CD4-positive, alpha-beta T cell treated with Interleukin-1 beta for 1 hour (primary cell): ENCODE data around the gene GUK1.
"Not testable (repeated sequence)": the region's sequence is repeated elsewhere in the genome, so short reads cannot be mapped to it uniquely, and the experiment has no call there.

Source experiments
- DNase-seq, 2 donors: peaks; one replicate each; pipeline ENCODE4 v3.0.0-alpha.2; 2020 to 2022

GUK1 gene

DNA sequence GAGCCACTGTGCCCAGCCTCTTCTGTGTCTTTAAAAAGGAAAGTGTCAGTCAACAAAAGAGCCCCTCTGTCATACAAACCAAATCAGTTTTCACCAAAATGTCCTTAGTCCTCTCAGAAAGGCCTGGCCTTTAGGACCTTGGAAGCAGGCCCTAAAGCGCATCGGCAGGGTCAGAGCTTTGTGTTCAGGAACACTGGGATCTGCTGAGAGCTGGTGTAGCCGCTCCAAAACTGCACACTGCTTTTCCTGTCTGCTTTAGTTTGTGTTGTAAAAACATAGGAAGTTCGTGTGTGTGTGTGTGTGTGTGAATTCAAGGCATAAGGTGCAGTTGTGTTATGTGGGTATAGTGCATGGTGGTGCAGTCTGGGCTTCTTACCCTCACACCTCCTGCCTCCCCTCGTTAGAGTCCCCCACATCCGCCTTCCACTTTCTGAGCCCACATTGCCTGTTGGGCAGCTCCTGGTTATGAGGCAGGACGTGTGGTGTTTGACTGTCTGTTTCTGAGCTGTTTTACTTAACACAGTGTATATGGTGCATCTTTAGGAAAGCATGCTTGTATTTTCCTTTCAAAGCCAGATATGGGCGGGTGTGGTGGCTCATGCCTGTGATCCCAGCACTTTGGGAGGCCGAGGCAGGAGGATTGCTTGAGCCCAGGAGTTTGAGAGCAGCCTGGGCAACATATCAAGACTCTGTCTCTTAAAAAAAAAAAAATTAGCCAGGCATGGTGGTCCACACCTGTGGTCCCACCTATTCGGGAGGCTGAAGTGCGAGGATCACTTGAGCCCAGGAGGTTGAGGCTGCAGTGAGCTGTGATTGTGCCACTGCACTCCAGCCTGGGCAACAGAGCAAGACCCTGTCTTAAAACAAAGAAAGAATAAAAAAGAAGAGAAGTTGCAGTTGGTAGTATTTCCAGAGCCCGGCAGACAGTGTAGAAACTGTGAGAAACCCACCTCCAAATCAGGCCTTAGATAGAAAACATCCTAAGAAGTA is 37.9 kb downstream of the GUK1 start:
- no peak for DNase-seq

DNA sequence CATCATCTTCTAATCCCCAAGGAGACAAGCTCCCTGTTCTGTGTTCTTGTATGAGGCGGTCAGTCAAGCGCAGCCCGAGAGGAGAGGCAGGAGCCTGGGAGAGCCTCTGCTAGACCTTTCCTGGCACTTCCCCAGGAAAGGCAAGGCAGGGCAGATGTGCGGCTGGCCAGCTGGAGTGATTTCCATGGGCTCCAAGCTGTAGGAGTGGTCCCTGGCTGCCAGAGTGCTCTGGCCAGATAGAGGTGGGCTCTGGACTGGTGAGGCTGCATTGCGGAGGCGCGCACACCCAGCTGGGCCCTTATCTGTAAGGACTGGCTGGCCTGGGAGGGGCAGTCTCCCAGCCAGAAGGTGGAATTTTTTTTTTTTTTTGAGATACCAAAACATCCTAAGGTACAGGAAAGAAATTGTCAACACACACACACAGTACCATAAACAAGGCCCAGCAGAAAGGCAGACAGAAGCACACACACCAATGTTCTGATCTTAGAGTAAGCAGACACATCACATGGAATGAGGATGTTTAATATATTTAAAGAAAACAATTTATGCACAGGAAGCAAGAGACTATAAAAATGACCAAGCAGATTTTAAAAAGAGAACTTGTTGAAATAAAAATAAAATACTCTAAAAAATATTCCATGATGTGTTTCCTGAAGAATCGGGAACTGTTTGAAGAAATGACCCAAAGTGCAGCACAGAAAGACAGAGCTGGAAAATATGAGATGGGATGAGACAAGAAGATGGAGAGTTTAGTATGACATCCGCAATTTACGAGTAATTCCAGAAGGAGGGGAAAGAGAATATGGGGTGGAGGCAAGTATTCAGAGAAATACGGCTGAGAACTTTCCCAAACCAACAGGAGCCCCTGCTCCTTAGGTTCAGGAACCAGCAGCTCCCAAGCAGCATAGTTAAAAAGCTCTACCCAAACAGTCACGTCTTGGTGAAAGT is 38.9 kb downstream of the GUK1 start:
- DNase-seq = no peak

DNA sequence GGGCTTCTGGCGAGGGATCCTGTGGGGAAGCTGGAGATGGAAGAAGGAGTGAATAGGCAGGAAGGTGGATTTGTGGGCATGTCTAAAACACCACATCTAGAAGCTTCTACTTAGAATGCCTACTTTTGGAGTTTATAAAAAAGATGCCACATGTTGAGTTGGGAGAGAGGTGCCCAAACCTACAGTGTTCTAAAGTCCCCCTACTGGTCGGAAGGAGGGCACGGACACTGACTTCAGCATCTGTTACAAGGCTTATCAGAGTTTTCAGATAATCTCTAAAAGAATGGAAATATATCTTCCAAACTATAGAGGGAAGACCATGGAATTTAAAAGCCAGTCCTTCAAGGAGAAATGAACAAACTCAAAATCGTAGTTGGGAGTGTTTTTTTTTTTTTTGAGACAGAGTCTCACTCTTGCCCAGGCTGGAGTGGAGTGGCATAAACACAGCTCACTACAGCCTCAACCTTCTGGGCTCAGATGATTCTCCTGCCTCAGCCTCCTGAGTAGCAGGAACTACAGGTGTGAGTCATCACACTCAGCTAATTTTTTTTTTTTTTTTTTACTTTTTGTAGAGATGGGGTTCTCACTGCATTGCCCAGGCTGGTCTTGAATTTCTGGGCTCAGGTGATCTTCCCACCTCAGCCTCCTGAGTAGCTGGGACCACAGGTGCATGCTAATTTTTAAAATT is 40.3 kb downstream of the GUK1 start:
- no peak for DNase-seq

DNA sequence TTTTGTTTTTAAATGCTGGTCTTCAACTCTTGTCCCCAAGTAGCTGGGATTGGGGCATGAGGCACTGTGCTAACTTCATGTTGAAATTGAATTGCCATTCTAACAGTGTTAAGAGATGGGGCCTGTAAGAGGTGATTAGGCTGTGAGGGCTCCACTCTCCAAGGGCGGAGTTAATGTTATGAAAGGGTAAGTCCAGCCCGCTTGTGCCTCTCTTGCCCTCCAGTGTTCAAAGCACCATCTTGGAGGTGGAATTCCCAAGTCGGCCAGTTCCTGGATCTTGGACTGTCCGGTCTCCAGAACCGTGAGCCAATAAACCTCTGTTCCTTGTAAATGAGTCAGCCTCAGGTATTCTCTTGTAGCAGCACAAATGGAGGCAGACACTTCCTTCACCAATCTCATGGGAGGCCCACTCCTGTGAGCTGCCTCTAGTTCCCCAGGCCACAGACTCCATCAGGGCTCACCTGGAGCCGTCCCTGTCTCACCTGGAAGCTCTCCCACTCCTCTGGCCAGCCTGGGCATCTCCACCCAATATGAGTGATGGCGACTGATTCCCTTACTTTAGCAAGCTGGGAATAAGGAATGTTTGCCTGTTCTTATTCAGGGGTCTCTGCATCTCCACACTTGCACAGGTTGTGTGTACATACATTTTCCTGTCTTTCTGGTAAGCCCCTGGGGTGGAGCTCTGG is 41.0 kb downstream of the GUK1 start:
- no peak for DNase-seq

DNA sequence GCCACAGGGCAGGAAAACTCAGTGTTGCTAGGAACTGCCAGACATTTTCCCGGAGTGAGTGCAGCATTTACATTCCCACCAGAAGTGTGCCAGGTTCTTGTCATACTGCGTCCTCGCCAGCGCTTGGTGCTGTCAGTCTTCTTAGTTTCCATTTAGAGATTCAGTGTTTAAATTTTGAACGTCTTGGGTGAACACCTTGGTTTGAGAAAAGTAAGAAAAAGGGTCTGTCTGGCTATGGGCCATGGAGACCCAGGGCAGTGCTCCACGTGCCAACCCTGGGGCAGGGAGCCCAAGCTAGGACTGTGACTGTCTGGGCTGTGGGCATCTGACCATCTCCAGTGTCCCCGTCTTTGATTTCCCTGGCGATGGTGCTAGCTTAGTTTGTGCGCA is 41.6 kb downstream of the GUK1 start:
- DNase-seq = no peak

DNA sequence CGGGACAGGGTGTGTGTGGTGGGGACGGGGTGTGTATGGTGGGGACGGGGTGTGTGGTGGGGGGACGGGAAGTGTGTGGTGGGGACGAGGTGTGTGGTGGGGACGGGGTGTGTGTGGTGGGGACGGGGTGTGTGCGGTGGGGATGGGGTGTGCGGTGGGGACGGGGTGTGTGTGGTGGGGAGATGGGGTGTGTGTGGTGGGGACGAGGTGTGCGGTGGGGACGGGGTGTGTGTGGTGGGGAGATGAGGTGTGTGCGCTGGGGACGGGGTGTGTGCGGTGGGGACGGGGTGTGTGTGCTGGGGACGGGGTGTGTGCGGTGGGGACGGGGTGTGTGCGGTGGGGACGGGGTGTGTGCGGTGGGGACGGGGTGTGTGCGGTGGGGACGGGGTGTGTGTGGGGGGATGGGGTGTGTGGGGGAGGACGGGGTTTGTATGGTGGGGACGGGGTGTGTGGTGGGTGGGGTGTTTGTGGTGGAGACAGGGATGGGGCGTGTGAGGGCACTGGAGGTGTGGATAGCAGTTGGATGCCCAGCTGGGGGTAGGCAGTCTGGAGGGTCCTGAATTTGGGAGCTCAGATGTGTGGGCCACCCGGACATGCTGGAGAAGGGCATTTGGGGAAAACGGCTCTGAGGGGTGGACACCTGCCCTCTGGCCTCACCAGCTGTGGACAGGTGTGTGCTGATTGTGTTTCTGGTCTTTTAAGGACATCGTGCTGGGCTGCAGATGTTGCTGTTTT is 42.4 kb downstream of the GUK1 start:
- peak in 1 of 2 donors; percentile 23 for DNase-seq

DNA sequence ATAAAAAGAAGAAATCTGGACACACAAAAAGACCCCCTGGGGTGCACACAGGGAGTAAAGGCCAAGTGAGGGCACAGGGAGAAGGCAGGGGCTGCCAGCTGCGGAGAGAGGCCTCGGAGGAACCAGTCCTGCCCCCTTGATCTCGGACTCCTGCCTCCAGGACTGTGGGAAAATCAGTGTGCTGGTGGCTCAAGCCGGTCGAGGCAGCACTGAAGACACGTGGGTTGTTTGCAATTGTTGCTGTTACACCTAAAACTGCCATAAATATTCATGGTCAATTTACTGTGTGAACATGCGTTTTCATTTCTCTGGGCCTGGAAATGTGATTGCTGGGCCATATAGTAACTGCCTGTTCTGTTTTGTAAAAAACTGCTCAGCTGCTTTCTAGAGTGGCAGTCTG is 44.1 kb downstream of the GUK1 start:
- DNase-seq = no peak

DNA sequence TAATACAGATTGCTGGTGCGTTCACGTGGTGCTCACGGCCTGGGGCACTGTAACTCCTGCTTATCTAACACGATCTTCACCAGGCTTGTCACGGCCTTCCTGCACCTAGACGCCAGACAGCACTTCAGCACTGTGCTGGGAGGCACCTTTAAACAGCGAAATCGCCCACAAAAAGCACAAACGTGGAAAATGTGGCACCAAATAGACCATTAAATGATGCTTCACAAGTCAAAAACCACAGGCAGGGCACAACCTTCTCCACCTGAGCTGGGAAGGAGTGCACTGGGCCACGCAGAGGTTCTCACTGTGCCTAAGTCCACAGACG is 45.5 kb downstream of the GUK1 start:
- peak; percentile 58 to 69 for DNase-seq

DNA sequence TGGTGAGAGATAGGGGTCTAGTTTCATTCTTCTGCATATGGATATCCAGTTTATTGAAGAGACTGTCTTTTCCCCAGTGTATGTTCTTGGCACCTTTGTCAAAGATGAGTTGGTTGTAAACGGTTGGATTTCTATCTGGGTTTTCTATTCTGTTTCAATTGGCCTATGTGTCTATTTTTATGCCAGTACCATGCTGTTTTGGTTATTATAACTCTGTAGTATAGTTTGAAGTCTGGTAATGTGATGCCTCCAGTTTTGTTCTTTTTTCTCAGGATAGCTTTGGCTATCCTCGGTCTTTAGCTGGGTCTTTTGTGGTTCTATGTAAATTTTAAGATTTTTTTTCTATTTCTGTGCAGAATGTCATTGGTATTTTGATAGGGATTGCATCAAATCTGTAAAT is 48.2 kb downstream of the GUK1 start:
- DNase-seq = not testable (repeated sequence)

DNA sequence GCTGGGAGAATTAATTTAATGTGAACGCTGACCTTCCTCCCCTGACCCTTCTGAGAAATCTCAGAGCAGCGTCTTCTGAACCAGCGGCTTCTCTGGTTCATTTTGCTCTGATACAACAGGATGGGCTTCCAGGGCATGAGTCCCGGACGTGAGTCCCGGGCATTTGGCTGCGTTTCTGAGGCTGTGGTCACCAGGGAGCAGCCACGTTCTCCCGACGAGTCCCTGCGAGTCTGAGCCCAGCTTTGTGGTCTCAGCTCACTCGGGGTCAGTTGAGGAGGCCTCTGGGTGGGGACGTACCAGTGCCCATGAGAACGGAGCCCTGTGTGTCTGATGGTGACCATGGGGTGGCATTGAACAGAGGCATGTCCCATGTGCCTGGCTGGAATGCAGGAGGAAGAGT is 50.1 kb downstream of the GUK1 start:
- DNase-seq = no peak

DNA sequence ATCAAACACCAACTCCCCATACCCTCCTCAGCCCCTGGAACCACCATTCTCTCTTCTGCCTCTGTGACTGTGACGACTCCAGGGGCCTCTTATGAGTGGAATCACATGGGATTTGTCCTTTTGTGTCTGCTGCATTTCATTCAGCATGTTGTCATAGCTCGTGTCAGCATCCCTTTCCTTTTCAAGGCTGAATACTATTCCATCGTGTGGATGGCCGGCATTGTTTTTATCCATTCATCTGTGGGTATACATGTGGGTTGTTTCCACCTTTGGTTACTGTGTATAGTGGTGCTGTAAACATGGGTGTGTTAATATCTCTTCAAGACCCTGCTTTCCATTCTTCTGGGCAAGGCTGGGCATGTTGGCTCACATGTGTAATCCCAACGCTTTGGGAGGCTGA is 50.7 kb downstream of the GUK1 start:
- DNase-seq = no peak

DNA sequence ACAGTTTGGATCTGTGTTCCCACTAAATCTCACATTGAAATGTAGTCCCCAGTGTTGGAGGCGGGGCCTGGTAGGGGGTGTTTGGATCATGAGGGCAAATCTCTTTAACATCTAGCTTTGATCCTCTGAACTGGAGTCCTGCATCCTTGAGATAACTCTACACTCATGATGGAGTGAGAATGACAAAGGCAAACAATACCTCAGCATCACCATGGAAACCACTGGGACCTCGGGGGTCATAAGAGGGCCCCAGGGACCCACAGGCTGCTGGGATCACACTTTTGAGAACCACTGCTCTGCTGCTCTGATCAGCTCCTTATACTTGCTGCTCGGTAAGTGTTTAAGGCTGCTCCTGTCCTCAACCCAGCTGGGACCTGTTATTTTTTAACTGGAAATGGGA is 54.4 kb downstream of the GUK1 start:
- DNase-seq = no peak

DNA sequence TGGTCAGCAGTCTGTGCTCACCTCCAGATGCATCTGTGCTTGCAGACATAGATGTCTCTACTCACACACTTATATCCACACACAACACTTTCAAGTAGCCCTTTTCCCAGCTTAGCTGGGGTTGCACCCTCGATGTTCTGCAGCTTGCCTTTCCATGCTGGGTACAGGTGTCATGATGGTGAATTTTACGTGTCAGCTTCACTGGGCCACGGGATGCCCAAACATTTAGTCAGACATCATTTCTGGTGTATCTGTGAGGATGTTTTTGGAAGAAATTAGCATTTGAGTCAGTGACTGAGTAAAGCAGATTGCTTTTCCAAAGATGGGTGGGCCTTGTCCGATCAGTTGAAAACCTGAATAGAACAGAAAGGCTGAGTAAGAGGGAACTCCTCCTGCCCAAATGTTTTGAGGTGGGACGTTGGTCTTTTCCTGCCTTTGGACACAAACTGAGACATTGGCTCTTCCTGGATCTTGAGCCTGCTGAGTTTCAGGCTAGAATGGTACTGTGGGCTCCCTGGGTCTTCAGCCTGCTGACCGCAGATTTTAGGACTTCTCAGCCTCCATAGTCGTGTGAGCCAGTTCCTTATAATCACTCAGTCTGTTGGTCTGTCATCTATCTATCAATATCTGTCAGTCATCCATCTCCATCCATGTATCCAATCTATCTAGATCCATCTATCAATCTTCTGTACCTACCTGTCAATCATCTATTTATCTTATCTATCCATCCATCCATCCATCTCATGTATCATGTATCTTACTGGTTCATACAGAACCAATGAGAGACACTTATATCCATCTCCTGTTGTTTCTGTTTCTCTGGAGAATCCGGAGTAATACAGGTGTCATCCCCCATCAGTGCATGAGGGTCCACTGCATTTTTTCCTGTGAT is 55.1 kb downstream of the GUK1 start:
- no peak for DNase-seq

DNA sequence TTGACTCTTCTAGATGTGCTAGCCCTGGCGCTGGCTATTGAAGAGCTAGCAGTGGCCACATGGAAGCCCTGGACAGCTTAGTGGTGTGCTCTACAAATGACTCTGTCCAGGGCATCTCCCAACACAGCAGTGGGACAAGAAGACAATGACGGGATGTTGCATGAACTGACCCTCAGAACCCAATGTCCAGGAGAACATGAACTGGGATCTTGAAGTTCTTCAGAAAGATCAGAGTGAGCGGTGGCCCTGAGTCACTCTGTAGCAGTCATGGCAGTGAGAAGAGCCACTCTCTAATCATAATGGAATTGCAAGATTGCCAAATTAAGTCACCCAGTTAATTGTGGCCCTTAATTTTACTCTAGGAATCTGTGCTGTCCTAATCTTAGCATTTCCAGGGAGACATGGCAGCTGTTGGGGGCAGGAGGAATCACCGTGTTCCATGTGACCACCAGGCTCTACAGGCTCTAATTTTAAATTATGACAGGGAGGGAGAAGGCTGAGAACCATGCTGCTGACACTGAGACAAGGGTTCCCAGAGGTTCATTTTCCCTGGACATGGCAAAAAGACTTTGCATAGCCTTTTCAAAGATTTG is 57.6 kb downstream of the GUK1 start:
- no peak for DNase-seq
